ENCODE data around the gene KRTAP5-3. TPM values are rescaled to one million over a fixed set of nuclear protein-coding genes. Genes with fewer than 3 reads are reported as not detected.
"Not testable (repeated sequence)": the region's sequence is repeated elsewhere in the genome, so short reads cannot be mapped to it uniquely, and the experiment has no call there.

The KRTAP5-3 gene
- total RNA-seq, 1 experiment from 2014 or later, result not detected

DNA sequence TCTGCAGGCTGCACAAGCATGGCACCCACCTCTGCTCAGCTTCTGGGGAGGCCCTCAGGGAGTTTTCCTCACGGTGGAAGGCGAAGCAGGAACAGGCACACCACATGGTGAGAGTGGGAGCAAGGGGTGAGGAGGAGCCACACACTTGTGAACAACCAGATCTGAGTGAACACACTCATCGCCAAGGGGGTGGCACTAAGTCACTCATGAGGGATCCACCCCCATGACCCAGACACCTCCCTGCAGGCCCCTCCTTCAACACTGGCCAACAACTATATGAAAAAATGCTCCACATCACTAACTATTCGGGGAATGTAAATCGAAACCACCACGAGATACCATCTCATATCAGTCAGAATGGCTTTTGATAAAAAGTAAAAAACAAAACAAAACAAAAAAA, 9.4 kb downstream of the KRTAP5-3 start:
- H3K27ac ChIP-seq (ENCODE audit: insufficient read length, low read depth, low read length), result no peak overlapping the region
- H4K20me1 ChIP-seq (ENCODE audit: control insufficient read depth, insufficient read depth, insufficient read length), result no peaks in the 10 kb centered on the region
- WGBS (ENCODE audit: extremely low coverage, insufficient read length, low lambda C conversion rate), result no CpG with 5 or more reads among the region's 6 CpGs
- H3K4ac ChIP-seq (ENCODE audit: low read depth, low read length), result no peak overlapping the region
- H3K79me1 ChIP-seq (ENCODE audit: insufficient read depth, low read depth, low read length, poor library complexity, severe bottlenecking), result no peaks in the 10 kb centered on the region
- no peak for DNase-seq
- no peaks in the 10 kb centered on the region for H3K79me2 ChIP-seq (ENCODE audit: insufficient read depth, low read length)
- H3T11ph ChIP-seq (ENCODE audit: low read length), result no peak overlapping the region
- H3K56ac ChIP-seq (ENCODE audit: insufficient read length, low read depth, low read length), result no peak overlapping the region
- H2AFZ ChIP-seq (ENCODE audit: low read length), result no peak overlapping the region
- no peaks in the 10 kb centered on the region for H3K9me3 ChIP-seq (ENCODE audit: control insufficient read depth, low read depth, low read length)
- H3K4me1 Mint-ChIP-seq, result peaks cover 29 to 33% of the 10 kb centered on the region in 2 experiments
- H2BK15ac ChIP-seq (ENCODE audit: low read depth, low read length), result no peak overlapping the region
- no peak overlapping the region for H3K23ac ChIP-seq (ENCODE audit: insufficient read length, low read depth, low read length)
- no peak overlapping the region for H3K9ac ChIP-seq (ENCODE audit: extremely low read depth, insufficient read length, low read length)
- peaks cover 13 to 19% of the 10 kb centered on the region in 2 experiments for H3K9me3 Mint-ChIP-seq
- H4K5ac ChIP-seq (ENCODE audit: insufficient read length, low read depth, low read length), result no peak overlapping the region
- H2BK5ac ChIP-seq (ENCODE audit: insufficient read length, low read length), result no peak overlapping the region
- H3K23me2 ChIP-seq (ENCODE audit: insufficient read length, low read depth, low read length, poor library complexity, severe bottlenecking), result no peaks in the 10 kb centered on the region
- no peak for TF ChIP-seq CTCF (conservative IDR thresholded peaks at IDR 0.05)
- no peak overlapping the region for H3K14ac ChIP-seq (ENCODE audit: insufficient read depth, low read length)
- H3K4me2 ChIP-seq (ENCODE audit: insufficient read depth, insufficient read length, low read length), result no peak overlapping the region
- H3K27ac Mint-ChIP-seq, result no peak overlapping the region
- no peak overlapping the region for H2BK12ac ChIP-seq (ENCODE audit: insufficient read length, low read depth, low read length)
- no peak overlapping the region for H2BK120ac ChIP-seq (ENCODE audit: low read depth, low read length, poor library complexity, severe bottlenecking)
- H2BK20ac ChIP-seq (ENCODE audit: low read depth, low read length, poor library complexity, severe bottlenecking), result no peak overlapping the region
- H3K36me3 Mint-ChIP-seq (ENCODE audit: insufficient read depth in 1 of 3, low read depth in 3 of 3), result peaks cover 4 to 8% (median 4%) of the 10 kb centered on the region in 3 experiments; a peak in 6 of 7 replicates
- no peaks in the 10 kb centered on the region for H3K27me3 ChIP-seq (ENCODE audit: insufficient read depth, low read length)
- H4K8ac ChIP-seq (replicated peaks; ENCODE audit: insufficient read length, low read depth, low read length), result no peak overlapping the region
- H3K4me3 Mint-ChIP-seq, result no peak overlapping the region
- peaks cover 3% of the 10 kb centered on the region; the same call in 1 of the 2 replicates for H3K4me1 ChIP-seq (ENCODE audit: insufficient read depth, low read length)
- H3K27me3 Mint-ChIP-seq (ENCODE audit: low read depth), result peaks cover 55% of the 10 kb centered on the region
- H4K91ac ChIP-seq (ENCODE audit: insufficient read length, low read depth, low read length), result no peak overlapping the region
- H2AK5ac ChIP-seq (ENCODE audit: insufficient read length, low read length), result no peak overlapping the region
- H3K18ac ChIP-seq (ENCODE audit: insufficient read length, low read depth, low read length), result no peak overlapping the region

DNA sequence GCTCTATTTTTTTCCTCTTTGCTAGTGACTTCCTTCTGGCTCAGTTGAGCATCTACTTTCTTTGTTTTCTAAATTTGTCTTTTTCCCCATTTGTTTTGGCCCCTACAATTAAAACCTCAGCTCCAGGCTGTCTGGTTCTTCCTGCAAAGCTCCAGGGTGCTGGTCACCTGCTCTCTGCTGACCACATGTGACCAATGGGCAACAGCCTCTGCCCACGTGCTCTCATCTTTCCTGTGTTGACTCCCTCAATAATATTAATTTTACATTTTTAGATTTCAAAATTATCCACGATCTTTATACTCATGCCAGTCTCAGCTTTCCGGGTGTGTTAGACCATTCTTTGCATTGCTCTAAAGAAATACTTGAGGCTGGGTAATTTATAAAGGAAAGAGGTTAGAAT, 9.9 kb downstream of the KRTAP5-3 start:
- H4K91ac ChIP-seq (ENCODE audit: insufficient read length, low read depth, low read length); H3K4ac ChIP-seq (ENCODE audit: low read depth, low read length); H3K27ac ChIP-seq (ENCODE audit: insufficient read length, low read depth, low read length); H2BK120ac ChIP-seq (ENCODE audit: low read depth, low read length, poor library complexity, severe bottlenecking); H3K4me3 Mint-ChIP-seq; H4K8ac ChIP-seq (replicated peaks; ENCODE audit: insufficient read length, low read depth, low read length); H3K27me3 ChIP-seq (ENCODE audit: insufficient read depth, low read length); H3K23ac ChIP-seq (ENCODE audit: insufficient read length, low read depth, low read length); H3K4me2 ChIP-seq (ENCODE audit: insufficient read depth, insufficient read length, low read length); H3K56ac ChIP-seq (ENCODE audit: insufficient read length, low read depth, low read length); H3T11ph ChIP-seq (ENCODE audit: low read length); H2BK15ac ChIP-seq (ENCODE audit: low read depth, low read length); DNase-seq; H3K23me2 ChIP-seq (ENCODE audit: insufficient read length, low read depth, low read length, poor library complexity, severe bottlenecking); H2BK12ac ChIP-seq (ENCODE audit: insufficient read length, low read depth, low read length); H4K5ac ChIP-seq (ENCODE audit: insufficient read length, low read depth, low read length); H3K9ac ChIP-seq (ENCODE audit: extremely low read depth, insufficient read length, low read length); H3K36me3 Mint-ChIP-seq (ENCODE audit: insufficient read depth in 1 of 3, low read depth in 3 of 3); H4K20me1 ChIP-seq (ENCODE audit: control insufficient read depth, insufficient read depth, insufficient read length); H2AFZ ChIP-seq (ENCODE audit: low read length); H3K79me2 ChIP-seq (ENCODE audit: insufficient read depth, low read length); H3K14ac ChIP-seq (ENCODE audit: insufficient read depth, low read length); H3K27ac Mint-ChIP-seq; H3K79me1 ChIP-seq (ENCODE audit: insufficient read depth, low read depth, low read length, poor library complexity, severe bottlenecking); H2BK5ac ChIP-seq (ENCODE audit: insufficient read length, low read length); H2BK20ac ChIP-seq (ENCODE audit: low read depth, low read length, poor library complexity, severe bottlenecking); H3K4me1 ChIP-seq (ENCODE audit: insufficient read depth, low read length); H3K18ac ChIP-seq (ENCODE audit: insufficient read length, low read depth, low read length); H3K9me3 ChIP-seq (ENCODE audit: control insufficient read depth, low read depth, low read length); H2AK5ac ChIP-seq (ENCODE audit: insufficient read length, low read length): not testable (repeated sequence)
- Mint-ChIP-seq H3K9me3 (peaks cover 13 to 19% of the 10 kb centered on the region in 2 experiments), H3K4me1 (peaks cover 29 to 33% of the 10 kb centered on the region in 2 experiments), H3K27me3 (ENCODE audit: low read depth) (peaks cover 59% of the 10 kb centered on the region)
- WGBS (ENCODE audit: extremely low coverage, insufficient read length, low lambda C conversion rate), result no CpG with 5 or more reads among the region's 3 CpGs
